ENCODE measurements around the gene STXBP5L. TPM values are rescaled to one million over a fixed set of nuclear protein-coding genes. Genes with fewer than 3 reads are reported as not detected.

The STXBP5L gene
- under 0.01 TPM in 1 of 2 replicates, not detected in the other for total RNA-seq

DNA sequence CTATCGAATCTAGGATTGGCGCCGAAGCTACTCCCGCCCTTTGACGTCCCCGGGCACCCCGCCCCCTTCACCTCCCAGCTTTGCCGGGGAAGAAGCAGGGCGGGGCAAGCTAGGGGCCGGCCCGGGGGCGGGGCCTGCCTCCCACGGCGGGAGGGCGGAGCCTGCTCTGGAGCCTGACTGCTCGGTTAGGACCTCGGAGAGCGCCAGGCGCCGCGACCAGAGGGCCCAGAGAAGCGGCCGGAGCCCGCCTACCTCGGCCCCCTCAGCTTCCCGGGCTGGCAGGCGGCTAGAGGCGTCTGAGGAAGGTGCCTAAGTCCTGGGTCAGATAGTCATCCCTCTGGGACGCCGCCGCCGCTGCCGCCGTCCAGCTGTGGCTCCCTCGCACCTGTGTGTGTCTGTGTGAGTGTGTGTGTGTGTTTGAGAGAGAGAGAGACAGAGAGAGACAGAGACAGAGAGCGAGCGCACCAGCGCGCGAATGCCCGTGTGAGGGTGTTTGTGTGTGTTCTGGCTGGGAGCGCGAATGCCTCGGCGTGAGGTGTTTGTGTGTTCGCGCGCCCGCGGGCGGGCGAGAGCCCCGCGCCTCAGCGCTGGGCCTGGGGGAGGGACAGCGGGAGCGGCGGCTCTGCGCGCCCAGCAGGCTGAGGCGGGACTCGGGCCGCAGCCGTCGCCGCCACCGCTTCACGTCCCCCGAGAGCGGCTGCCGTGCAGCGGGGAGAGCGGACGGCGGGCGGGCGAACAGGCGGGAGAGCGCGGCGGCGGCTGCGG lies at the start of gene STXBP5L:
TSS of gene STXBP5L (plus strand) at position 176 of the 765 bp plus-strand sequence. CDS start 1,374 bp downstream, outside the sequence.

Other genes starting within 250 kb of the STXBP5L start
- gene HGD, start 226.0 kb upstream of the STXBP5L start, total RNA-seq = 0.46 and 0.71 TPM in 2 replicates
- gene RABL3, start 165.7 kb upstream of the STXBP5L start, total RNA-seq = 12.1 and 18.8 TPM in 2 replicates
- 21.3 and 22.9 TPM in 2 replicates for gene GTF2E1, start 165.5 kb upstream of the STXBP5L start, total RNA-seq